Neutrophil (primary cell): ENCODE measurements around the gene SORBS1.

Source experiments
- H3K27ac ChIP-seq: fragments of 200-600 bp; sonication (generic); 2 replicates; pipeline ENCODE4 v1.5.1; 2016; ENCODE audit warnings: mild to moderate bottlenecking, moderate library complexity
- H3K27me3 ChIP-seq: fragments of 200-600 bp; sonication (generic); 2 replicates; pipeline ENCODE4 v1.6.0; 2016; ENCODE audit warnings: mild to moderate bottlenecking
- H3K36me3 ChIP-seq: fragments of 200-600 bp; sonication (generic); 2 replicates; pipeline ENCODE4 v1.5.1; 2017
- H3K4me1 ChIP-seq, 2 experiments: fragments of 200-600 bp in 1 of 2; sonication (generic) in 1 of 2; 1 replicate in 1 of 2; 2 replicates in 1 of 2; pipeline versions ENCODE4 v1.5.1 to v1.6.1; 2013 to 2016; ENCODE audit warnings: low read depth in 1 of 2, low read length in 1 of 2, mild to moderate bottlenecking in 1 of 2, moderate library complexity in 1 of 2; ENCODE audit not compliant: control insufficient read depth in 1 of 2, insufficient read depth in 1 of 2
- H3K4me3 ChIP-seq, 2 experiments: fragments of 200-600 bp in 1 of 2; sonication (generic) in 1 of 2; 1 replicate in 1 of 2; 2 replicates in 1 of 2; pipeline ENCODE4 v1.5.1; 2013 to 2016; ENCODE audit warnings: low read depth in 1 of 2, low read length in 1 of 2, mild to moderate bottlenecking in 1 of 2, moderate library complexity in 1 of 2
- H3K9me3 ChIP-seq: fragments of 200-600 bp; sonication (generic); 2 replicates; pipeline ENCODE4 v1.5.1; 2016
- CTCF ChIP-seq: fragments of 200-600 bp; sonication (generic); IDR thresholded peaks from 2 replicates; pipeline ENCODE4 v1.5.1; 2016; ENCODE audit warnings: antibody characterized with exemption

Gene SORBS1

GRCh38 chr10:95391581-95392216 is 169.5 kb downstream of the SORBS1 start:
- TF ChIP-seq CTCF = no peak
- Histone ChIP-seq H3K27me3 (no peaks in the 10 kb centered on the region), H3K27ac (no peak overlapping the region), H3K36me3 (no peaks in the 10 kb centered on the region), H3K9me3 (no peaks in the 10 kb centered on the region), H3K4me1 (no peaks in the 10 kb centered on the region), H3K4me3 (no peak overlapping the region)

GRCh38 chr10:95391164-95391563 is 170.0 kb downstream of the SORBS1 start:
- Histone ChIP-seq H3K36me3 (no peaks in the 10 kb centered on the region), H3K4me3 (no peak overlapping the region), H3K9me3 (no peaks in the 10 kb centered on the region), H3K27me3 (no peaks in the 10 kb centered on the region), H3K4me1 (no peaks in the 10 kb centered on the region), H3K27ac (no peak overlapping the region)
- no peak for TF ChIP-seq CTCF

GRCh38 chr10:95389982-95390381 is 171.2 kb downstream of the SORBS1 start:
- Histone ChIP-seq H3K27me3 (no peaks in the 10 kb centered on the region), H3K9me3 (no peaks in the 10 kb centered on the region), H3K4me1 (no peaks in the 10 kb centered on the region), H3K36me3 (no peaks in the 10 kb centered on the region), H3K4me3 (no peak overlapping the region), H3K27ac (no peak overlapping the region)
- TF ChIP-seq CTCF = no peak

GRCh38 chr10:95389176-95389575 is 172.0 kb downstream of the SORBS1 start:
- Histone ChIP-seq H3K9me3 (no peaks in the 10 kb centered on the region), H3K27ac (no peak overlapping the region), H3K36me3 (no peaks in the 10 kb centered on the region), H3K4me1 (no peaks in the 10 kb centered on the region), H3K4me3 (no peak overlapping the region), H3K27me3 (no peaks in the 10 kb centered on the region)
- TF ChIP-seq CTCF = no peak

- Histone ChIP-seq H3K4me1 (no peaks in the 10 kb centered on the region), H3K36me3 (no peaks in the 10 kb centered on the region), H3K4me3 (no peak overlapping the region), H3K27me3 (no peaks in the 10 kb centered on the region), H3K9me3 (no peaks in the 10 kb centered on the region), H3K27ac (no peak overlapping the region)
- no peak for TF ChIP-seq CTCF
Measured at GRCh38 chr10:95388539-95388938, 172.6 kb downstream of the SORBS1 start.

GRCh38 chr10:95388109-95388471 is 173.1 kb downstream of the SORBS1 start:
- no peaks in the 10 kb centered on the region for H3K36me3 ChIP-seq
- H3K4me3 ChIP-seq = no peak overlapping the region
- TF ChIP-seq CTCF = no peak

More at GRCh38 chr10:95388109-95388471, 173.1 kb downstream of the SORBS1 start:
- Histone ChIP-seq H3K4me1 (no peaks in the 10 kb centered on the region), H3K27me3 (no peaks in the 10 kb centered on the region), H3K27ac (no peak overlapping the region), H3K9me3 (no peaks in the 10 kb centered on the region)
